HG02943 (cell line): ENCODE results near the gene P4HA2.
"Not testable (repeated sequence)": the region's sequence is repeated elsewhere in the genome, so short reads cannot be mapped to it uniquely, and the experiment has no call there.

Experiments
- ATAC-seq: cut with Tn5 transposase; IDR thresholded peaks from one replicate; pipeline ENCODE4 v1.9.1; 2021; ENCODE audit warnings: mild to moderate bottlenecking, low read depth, moderate library complexity; ENCODE audit not compliant: unreplicated experiment

The P4HA2 gene

GRCh38 chr5:132162945-132163344, 64.7 kb downstream of the P4HA2 start:
- ATAC-seq: no peak

- not testable (repeated sequence) for ATAC-seq
These were observed 65.9 kb downstream of the P4HA2 start for GRCh38 chr5:132161574-132162326.

- ATAC-seq: no peak
These were observed 71.2 kb downstream of the P4HA2 start for GRCh38 chr5:132156413-132156812.

- ATAC-seq: no peak
These were observed 77.1 kb downstream of the P4HA2 start for GRCh38 chr5:132150565-132150964.

GRCh38 chr5:132147663-132148062, 80.0 kb downstream of the P4HA2 start:
- ATAC-seq: no peak

GRCh38 chr5:132145326-132145725, 82.3 kb downstream of the P4HA2 start:
- ATAC-seq: not testable (repeated sequence)

GRCh38 chr5:132143148-132143547, 84.5 kb downstream of the P4HA2 start:
- ATAC-seq: no peak

- no peak for ATAC-seq
These were observed 85.2 kb downstream of the P4HA2 start for GRCh38 chr5:132142459-132142858.
